ENCODE measurements around the gene GPS1.
"Not testable (repeated sequence)": the region's sequence is repeated elsewhere in the genome, so short reads cannot be mapped to it uniquely, and the experiment has no call there.

The GPS1 gene

DNA sequence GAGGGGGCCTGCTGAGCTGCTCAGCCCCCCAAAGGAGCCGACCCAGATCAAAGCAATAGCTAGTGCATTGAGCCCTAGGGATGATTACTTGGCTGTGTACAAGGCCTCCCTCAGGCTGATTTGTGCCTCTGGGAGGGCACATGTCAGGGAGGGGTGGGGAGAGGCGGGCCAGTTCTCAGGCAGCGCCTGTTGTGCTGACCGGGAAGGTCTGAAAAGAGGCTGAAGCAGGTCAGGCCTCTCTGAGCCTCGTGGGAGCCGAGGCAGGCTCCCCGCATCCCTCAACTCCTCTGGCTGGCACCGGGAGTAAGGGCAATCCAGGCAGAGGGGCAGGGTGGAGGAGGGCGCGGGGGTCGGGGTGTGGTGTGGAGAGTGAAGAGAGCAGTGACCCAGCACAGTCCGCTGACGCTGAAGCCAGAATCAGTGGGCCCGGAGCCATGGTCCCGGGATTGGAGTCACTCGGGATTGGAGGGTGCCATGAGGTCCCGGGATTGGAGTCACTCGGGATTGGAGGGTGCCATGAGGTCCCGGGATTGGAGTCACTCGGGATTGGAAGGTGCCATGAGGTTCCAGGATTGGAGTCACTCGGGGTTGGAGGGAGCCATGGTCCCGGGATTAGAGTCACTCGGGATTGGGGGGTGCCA lies 17.2 kb upstream of the GPS1 start:
- Histone ChIP-seq H3K27me3 (ENCODE audit: control insufficient read depth in 5 of 5, insufficient read depth in 4 of 5, low read length in 5 of 5) (peaks cover 0 to 7% (median 0%) of the 10 kb centered on the region in 5 donors), H3K9me3 (ENCODE audit: control insufficient read depth in 5 of 5, low read length in 5 of 5) (no peaks in the 10 kb centered on the region), H3K9ac (ENCODE audit: low read length in 5 of 5) (no peak overlapping the region), H3K36me3 (ENCODE audit: control insufficient read depth in 5 of 5, insufficient read depth in 5 of 5, low read length in 5 of 5) (peaks cover 0 to 3% (median 0%) of the 10 kb centered on the region in 5 donors), H3K27ac (ENCODE audit: low read depth, low read length) (no peak overlapping the region), H3K4me1 (ENCODE audit: control insufficient read depth in 5 of 5, insufficient read depth in 5 of 5, low read length in 5 of 5) (peaks cover 4 to 55% (median 47%) of the 10 kb centered on the region in 5 donors), H3K4me3 (ENCODE audit: low read depth in 1 of 5, low read length in 5 of 5) (no peak overlapping the region)

DNA sequence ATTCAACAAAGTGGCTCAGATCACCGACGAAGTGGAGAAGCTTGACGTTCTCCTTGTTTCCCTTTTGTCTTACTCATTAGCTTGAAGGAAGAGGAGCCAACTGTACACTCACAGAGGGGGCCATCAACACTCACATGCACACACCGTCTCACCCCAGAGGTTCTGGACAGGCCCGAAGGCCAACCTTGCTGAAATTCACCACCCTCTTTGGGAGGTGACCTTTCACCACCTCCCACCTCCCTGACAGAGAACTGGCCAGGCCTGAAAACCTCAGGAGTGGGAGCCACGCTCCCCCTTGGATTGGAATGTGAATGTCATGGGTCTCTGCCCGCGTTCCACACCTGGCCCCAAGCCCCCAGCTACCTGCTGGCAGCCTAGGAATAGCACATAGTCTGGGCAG lies 16.2 kb upstream of the GPS1 start:
- Histone ChIP-seq H3K4me3 (ENCODE audit: low read depth in 1 of 5, low read length in 5 of 5) (no peak overlapping the region), H3K27ac (ENCODE audit: low read depth, low read length) (no peak overlapping the region)

DNA sequence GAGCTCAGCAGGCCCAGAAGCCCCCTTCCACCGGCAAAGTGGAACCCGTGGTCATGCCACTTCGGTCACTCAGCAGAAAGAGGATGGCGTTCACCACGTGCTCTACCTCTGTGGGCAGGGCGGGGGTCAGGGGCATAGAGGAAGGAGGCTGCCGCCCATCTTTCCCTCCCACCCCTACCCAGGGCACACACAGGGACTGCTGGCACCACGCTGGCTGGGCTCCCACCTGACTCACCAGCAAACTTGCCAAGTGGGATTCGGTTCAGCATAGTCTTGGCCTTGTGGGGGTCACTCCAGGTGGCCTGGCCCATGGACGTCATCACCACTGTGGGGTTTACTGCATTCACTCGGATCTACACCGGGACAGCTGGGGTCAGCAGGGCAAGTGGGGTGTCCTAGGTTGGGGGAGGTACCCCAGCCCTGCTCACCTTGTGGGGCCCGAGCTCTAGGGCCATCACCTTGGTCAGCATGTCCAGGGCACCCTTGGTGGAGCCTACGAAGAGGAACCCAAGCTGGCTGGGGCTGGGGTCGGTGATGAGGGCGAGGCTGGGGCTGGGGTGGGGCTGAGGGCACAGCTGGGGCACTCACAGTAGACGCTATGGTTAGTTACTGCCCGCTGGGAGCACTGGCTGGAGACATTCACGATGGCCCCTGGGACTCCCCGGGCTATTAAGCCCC lies 15.6 kb upstream of the GPS1 start:
- Histone ChIP-seq H3K9ac (ENCODE audit: low read length in 5 of 5) (peak overlapping the region in 3 of 5 donors; percentile 70 to 91 (median 73)), H3K4me3 (ENCODE audit: low read depth in 1 of 5, low read length in 5 of 5) (peak overlapping the region in 4 of 5 donors; percentile 45 to 70 (median 66)), H3K9me3 (ENCODE audit: control insufficient read depth in 5 of 5, low read length in 5 of 5) (no peaks in the 10 kb centered on the region), H3K27me3 (ENCODE audit: control insufficient read depth in 5 of 5, insufficient read depth in 4 of 5, low read length in 5 of 5) (peaks cover 0 to 7% (median 0%) of the 10 kb centered on the region in 5 donors), H3K36me3 (ENCODE audit: control insufficient read depth in 5 of 5, insufficient read depth in 5 of 5, low read length in 5 of 5) (peaks cover 0 to 3% (median 0%) of the 10 kb centered on the region in 5 donors), H3K27ac (ENCODE audit: low read depth, low read length) (no peak overlapping the region), H3K4me1 (ENCODE audit: control insufficient read depth in 5 of 5, insufficient read depth in 5 of 5, low read length in 5 of 5) (peaks cover 4 to 40% (median 34%) of the 10 kb centered on the region in 5 donors)

More for the DNA sequence above, 16.2 kb upstream of the GPS1 start:
- peaks cover 4 to 46% (median 41%) of the 10 kb centered on the region in 5 donors for H3K4me1 ChIP-seq (ENCODE audit: control insufficient read depth in 5 of 5, insufficient read depth in 5 of 5, low read length in 5 of 5)
- peaks cover 0 to 7% (median 0%) of the 10 kb centered on the region in 5 donors for H3K27me3 ChIP-seq (ENCODE audit: control insufficient read depth in 5 of 5, insufficient read depth in 4 of 5, low read length in 5 of 5)
- peaks cover 0 to 3% (median 0%) of the 10 kb centered on the region in 5 donors for H3K36me3 ChIP-seq (ENCODE audit: control insufficient read depth in 5 of 5, insufficient read depth in 5 of 5, low read length in 5 of 5)
- H3K9ac ChIP-seq (ENCODE audit: low read length in 5 of 5) = peak overlapping the region in 1 of 5 donors; percentile 41
- H3K9me3 ChIP-seq (ENCODE audit: control insufficient read depth in 5 of 5, low read length in 5 of 5) = no peaks in the 10 kb centered on the region

DNA sequence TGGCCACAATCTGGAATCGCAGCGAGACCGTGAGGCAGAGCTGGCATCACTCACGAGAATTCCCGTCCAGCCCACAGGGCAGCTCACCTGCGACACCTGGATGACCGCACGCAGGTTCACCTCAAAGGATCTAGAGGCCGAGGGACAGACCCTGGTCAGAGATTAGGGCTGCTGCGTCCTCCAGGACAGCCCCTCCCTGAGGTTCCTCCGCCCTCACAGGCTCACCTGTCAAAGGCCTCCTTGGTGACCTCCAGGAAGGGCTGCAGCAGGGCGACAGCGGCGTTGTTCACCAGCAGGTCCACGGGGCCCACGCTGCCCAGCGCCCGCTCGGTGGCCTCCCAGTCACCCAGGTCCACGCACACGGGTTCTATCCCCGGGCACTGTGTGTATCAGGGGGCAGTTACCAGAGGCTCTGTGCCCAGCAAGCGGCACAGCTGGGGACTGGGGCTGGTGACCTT lies 15.0 kb upstream of the GPS1 start:
- H3K36me3 ChIP-seq (ENCODE audit: control insufficient read depth in 5 of 5, insufficient read depth in 5 of 5, low read length in 5 of 5) = peaks cover 0 to 3% (median 0%) of the 10 kb centered on the region in 5 donors
- peaks cover 0 to 7% (median 0%) of the 10 kb centered on the region in 5 donors for H3K27me3 ChIP-seq (ENCODE audit: control insufficient read depth in 5 of 5, insufficient read depth in 4 of 5, low read length in 5 of 5)
- H3K4me1 ChIP-seq (ENCODE audit: control insufficient read depth in 5 of 5, insufficient read depth in 5 of 5, low read length in 5 of 5) = peaks cover 4 to 39% (median 32%) of the 10 kb centered on the region in 5 donors
- H3K4me3 ChIP-seq (ENCODE audit: low read depth in 1 of 5, low read length in 5 of 5) = peak overlapping the region; percentile 45 to 70 (median 67)
- H3K27ac ChIP-seq (ENCODE audit: low read depth, low read length) = peak overlapping the region; percentile 57
- H3K9me3 ChIP-seq (ENCODE audit: control insufficient read depth in 5 of 5, low read length in 5 of 5) = no peaks in the 10 kb centered on the region
- peak overlapping the region in 4 of 5 donors; percentile 70 to 91 (median 78) for H3K9ac ChIP-seq (ENCODE audit: low read length in 5 of 5)

DNA sequence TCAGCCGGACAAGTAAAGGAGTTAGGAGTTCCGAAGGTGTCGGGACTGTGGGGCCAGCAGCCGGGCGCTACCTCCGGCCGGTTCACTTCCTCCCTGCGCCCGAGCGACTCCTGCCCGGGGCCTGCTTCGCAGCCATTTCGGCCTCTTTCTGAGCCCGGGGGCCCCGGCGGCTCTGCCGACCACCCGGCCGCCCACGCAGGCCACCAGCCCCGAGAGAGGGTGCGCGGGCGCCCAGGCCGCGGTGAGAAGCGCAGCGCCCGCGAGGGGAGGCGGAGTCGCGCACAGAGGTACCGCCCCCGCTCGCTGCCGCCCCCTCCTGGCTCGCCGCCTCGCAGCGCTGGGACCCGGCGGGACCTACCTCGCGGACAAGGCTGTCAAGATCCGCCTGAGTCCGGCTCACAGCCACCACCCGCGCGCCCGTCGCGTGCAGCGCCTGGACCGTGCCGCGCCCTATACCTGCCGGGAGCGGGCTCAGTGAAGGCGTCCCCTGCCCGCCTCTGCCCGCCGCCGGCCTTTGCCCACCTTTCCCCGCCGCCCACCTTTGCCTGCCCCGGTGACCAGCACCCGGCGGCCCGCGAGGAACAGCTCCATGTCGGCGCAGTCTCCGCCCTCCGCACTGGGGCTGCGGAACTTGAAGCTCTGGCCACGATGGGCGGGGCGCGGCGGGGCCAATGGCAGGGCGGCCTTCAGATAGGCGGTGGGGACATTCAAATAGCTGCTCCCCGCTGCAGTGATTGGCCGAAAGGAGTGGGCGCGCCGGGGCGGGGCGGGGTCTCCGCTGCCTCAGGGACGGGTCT lies 14.4 kb upstream of the GPS1 start, which contains the start of gene DCXR:
TSS of gene DCXR (minus strand) at position 606 of the 797 bp plus-strand sequence. CDS start at position 591, 15 bp downstream.
- H3K36me3 ChIP-seq (ENCODE audit: control insufficient read depth in 5 of 5, insufficient read depth in 5 of 5, low read length in 5 of 5) = peaks cover 0 to 3% (median 0%) of the 10 kb centered on the region in 5 donors
- H3K9me3 ChIP-seq (ENCODE audit: control insufficient read depth in 5 of 5, low read length in 5 of 5) = no peaks in the 10 kb centered on the region
- H3K4me1 ChIP-seq (ENCODE audit: control insufficient read depth in 5 of 5, insufficient read depth in 5 of 5, low read length in 5 of 5) = peaks cover 4 to 34% (median 27%) of the 10 kb centered on the region in 5 donors
- H3K27me3 ChIP-seq (ENCODE audit: control insufficient read depth in 5 of 5, insufficient read depth in 4 of 5, low read length in 5 of 5) = peaks cover 0 to 3% (median 0%) of the 10 kb centered on the region in 5 donors
- peak within 1 kb of the TSS; percentile 57 for H3K27ac ChIP-seq (ENCODE audit: low read depth, low read length)
- peak within 1 kb of the TSS; percentile 62 to 70 (median 67) for H3K4me3 ChIP-seq (ENCODE audit: low read depth in 1 of 5, low read length in 5 of 5)
- peak within 1 kb of the TSS in 4 of 5 donors; percentile 70 to 91 (median 78) for H3K9ac ChIP-seq (ENCODE audit: low read length in 5 of 5)

DNA sequence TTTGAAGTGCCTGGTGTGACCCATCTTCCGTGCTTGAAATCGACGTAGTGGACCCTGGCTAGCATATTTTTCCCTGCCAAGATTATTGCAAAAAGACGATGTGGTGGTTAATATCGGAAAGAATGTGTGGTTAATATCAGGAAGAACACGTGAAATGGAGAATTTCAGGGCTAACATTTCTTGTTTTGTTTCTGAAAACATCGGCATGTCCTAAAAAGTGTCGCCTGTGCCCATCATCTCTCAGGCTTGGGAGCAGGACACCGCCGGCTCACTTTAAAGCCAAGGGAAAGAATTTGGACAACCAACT lies 13.9 kb upstream of the GPS1 start:
- Histone ChIP-seq H3K4me1 (ENCODE audit: control insufficient read depth in 5 of 5, insufficient read depth in 5 of 5, low read length in 5 of 5) (peaks cover 4 to 29% (median 24%) of the 10 kb centered on the region in 5 donors), H3K4me3 (ENCODE audit: low read depth in 1 of 5, low read length in 5 of 5) (peak overlapping the region; percentile 53 to 69 (median 65)), H3K27me3 (ENCODE audit: control insufficient read depth in 5 of 5, insufficient read depth in 4 of 5, low read length in 5 of 5) (no peaks in the 10 kb centered on the region), H3K27ac (ENCODE audit: low read depth, low read length) (peak overlapping the region; percentile 40), H3K36me3 (ENCODE audit: control insufficient read depth in 5 of 5, insufficient read depth in 5 of 5, low read length in 5 of 5) (peaks cover 0 to 3% (median 0%) of the 10 kb centered on the region in 5 donors), H3K9ac (ENCODE audit: low read length in 5 of 5) (peak overlapping the region in 2 of 5 donors; percentile 14 to 48), H3K9me3 (ENCODE audit: control insufficient read depth in 5 of 5, low read length in 5 of 5) (no peaks in the 10 kb centered on the region)

DNA sequence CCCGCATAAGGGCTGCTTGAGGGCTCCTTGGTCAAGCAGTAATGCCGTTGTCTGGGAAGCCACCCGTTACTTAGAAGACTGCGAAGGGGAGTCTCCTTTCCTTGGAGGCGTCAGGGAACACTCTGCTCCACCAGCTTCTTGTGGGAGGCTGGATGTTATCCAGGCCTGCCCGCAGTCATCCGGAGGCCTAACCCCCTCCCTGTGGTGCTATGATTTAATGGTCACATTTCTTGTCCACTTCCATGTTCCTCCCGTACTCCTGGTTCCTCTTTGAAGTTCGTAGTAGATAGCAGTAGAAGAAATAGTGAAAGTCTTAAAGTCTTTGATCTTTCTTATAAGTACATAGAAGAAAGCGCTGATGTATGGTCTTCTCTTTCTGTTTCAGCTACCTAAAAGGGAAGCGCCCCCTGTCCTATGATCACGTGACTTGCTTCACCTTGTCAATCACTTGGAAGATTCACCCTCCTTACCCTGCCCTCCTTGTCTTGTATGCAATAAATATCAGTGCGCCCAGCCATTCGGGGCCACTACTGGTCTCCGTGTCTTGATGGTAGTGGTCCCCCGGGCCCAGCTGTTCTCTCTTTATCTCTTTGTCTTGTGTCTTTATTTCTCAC lies 12.8 kb upstream of the GPS1 start:
- H3K4me3 ChIP-seq (ENCODE audit: low read depth in 1 of 5, low read length in 5 of 5); H3K9ac ChIP-seq (ENCODE audit: low read length in 5 of 5); H3K27ac ChIP-seq (ENCODE audit: low read depth, low read length); H3K27me3 ChIP-seq (ENCODE audit: control insufficient read depth in 5 of 5, insufficient read depth in 4 of 5, low read length in 5 of 5); H3K9me3 ChIP-seq (ENCODE audit: control insufficient read depth in 5 of 5, low read length in 5 of 5); H3K36me3 ChIP-seq (ENCODE audit: control insufficient read depth in 5 of 5, insufficient read depth in 5 of 5, low read length in 5 of 5): not testable (repeated sequence)
- H3K4me1 ChIP-seq (ENCODE audit: control insufficient read depth in 5 of 5, insufficient read depth in 5 of 5, low read length in 5 of 5) = peaks cover 4 to 29% (median 24%) of the 10 kb centered on the region in 5 donors

DNA sequence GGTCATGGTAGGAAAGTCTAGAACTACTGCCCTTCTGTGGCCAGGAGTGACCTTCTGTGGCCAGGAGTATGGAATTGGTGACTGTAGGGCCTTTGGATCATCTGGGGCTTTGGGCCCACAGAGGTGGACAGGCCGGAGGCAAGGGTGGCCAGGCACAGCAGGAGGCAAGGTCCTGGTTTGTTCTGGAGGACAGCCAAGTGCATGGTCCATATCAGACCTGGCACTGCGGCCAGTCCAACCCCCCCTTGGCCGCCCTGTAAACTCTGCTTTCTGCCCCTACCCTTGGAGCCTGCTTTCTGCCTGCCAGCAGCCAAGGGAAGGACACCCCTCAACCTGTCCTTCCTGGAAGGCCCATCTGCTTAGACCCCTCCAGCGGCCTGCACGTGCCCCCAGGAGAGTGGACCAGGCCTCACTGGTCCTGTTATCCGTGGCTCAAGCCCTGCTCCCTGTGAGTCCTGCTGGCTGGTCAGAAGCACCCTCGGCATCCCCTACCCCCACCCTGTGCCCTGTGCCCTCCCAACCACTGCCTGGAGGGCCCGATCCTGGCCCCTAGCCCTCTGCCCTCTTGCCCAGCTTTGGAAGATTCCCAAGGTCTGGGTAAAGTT lies 11.9 kb upstream of the GPS1 start:
- Histone ChIP-seq H3K36me3 (ENCODE audit: control insufficient read depth in 5 of 5, insufficient read depth in 5 of 5, low read length in 5 of 5) (peaks cover 0 to 3% (median 0%) of the 10 kb centered on the region in 5 donors), H3K27me3 (ENCODE audit: control insufficient read depth in 5 of 5, insufficient read depth in 4 of 5, low read length in 5 of 5) (no peaks in the 10 kb centered on the region), H3K27ac (ENCODE audit: low read depth, low read length) (no peak overlapping the region), H3K9ac (ENCODE audit: low read length in 5 of 5) (no peak overlapping the region), H3K4me1 (ENCODE audit: control insufficient read depth in 5 of 5, insufficient read depth in 5 of 5, low read length in 5 of 5) (peaks cover 4 to 27% (median 20%) of the 10 kb centered on the region in 5 donors), H3K9me3 (ENCODE audit: control insufficient read depth in 5 of 5, low read length in 5 of 5) (no peaks in the 10 kb centered on the region), H3K4me3 (ENCODE audit: low read depth in 1 of 5, low read length in 5 of 5) (no peak overlapping the region)

DNA sequence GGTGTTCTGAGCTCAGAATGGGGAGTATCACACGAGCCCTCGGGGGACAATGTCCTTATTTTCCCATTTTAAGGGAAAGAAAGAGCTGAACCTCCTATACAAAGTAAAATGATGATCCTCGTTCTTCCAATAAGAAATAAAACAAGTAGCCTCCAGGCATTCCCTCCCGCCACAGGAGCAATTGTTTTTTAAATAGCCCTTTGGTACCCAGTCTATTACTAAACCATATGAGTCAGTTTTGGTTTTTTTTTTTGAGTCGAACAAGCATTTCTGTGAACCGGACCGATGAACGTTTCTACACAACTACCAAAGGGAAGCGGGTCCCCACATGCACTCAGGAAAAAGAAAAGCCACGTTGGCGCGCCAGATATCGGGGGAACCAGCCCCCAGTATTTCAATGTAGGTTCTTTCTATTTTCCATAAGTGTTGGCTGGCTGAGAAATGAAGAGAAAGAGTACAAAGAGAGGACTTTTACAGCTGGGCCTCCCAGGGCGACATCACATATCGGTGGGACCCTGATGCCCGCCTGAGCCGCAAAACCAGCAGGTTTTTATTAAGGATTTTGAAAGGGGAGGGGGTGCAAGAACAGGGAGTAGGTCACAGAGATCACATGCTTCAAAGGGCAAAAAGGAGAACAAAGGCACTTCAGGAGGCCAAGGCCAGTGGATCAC lies 10.4 kb upstream of the GPS1 start:
- Histone ChIP-seq H3K27me3 (ENCODE audit: control insufficient read depth in 5 of 5, insufficient read depth in 4 of 5, low read length in 5 of 5) (no peaks in the 10 kb centered on the region), H3K4me3 (ENCODE audit: low read depth in 1 of 5, low read length in 5 of 5) (no peak overlapping the region), H3K27ac (ENCODE audit: low read depth, low read length) (no peak overlapping the region), H3K9me3 (ENCODE audit: control insufficient read depth in 5 of 5, low read length in 5 of 5) (no peaks in the 10 kb centered on the region), H3K9ac (ENCODE audit: low read length in 5 of 5) (no peak overlapping the region), H3K4me1 (ENCODE audit: control insufficient read depth in 5 of 5, insufficient read depth in 5 of 5, low read length in 5 of 5) (peaks cover 4 to 19% (median 12%) of the 10 kb centered on the region in 5 donors), H3K36me3 (ENCODE audit: control insufficient read depth in 5 of 5, insufficient read depth in 5 of 5, low read length in 5 of 5) (no peaks in the 10 kb centered on the region)

All from subcutaneous abdominal adipose tissue (tissue), 5 donors.